Loucy (cell line): ENCODE data around the gene HOXB8.

Experiments
- EZH2phosphoT487 ChIP-seq: fragments of 200-600 bp; IDR thresholded peaks from 2 replicates; pipeline ENCODE4 v1.6.1; 2018; ENCODE audit warnings: antibody characterized with exemption, mild to moderate bottlenecking, moderate library complexity, borderline replicate concordance
- TF ChIP-seq, protein P1 (sequence below): fragments of 200-600 bp; sonication (generic); conservative IDR thresholded peaks from 2 replicates; pipeline ENCODE4 v1.5.1; 2014; ENCODE audit warnings: mild to moderate bottlenecking, antibody characterized with exemption, low read length

DNA sequence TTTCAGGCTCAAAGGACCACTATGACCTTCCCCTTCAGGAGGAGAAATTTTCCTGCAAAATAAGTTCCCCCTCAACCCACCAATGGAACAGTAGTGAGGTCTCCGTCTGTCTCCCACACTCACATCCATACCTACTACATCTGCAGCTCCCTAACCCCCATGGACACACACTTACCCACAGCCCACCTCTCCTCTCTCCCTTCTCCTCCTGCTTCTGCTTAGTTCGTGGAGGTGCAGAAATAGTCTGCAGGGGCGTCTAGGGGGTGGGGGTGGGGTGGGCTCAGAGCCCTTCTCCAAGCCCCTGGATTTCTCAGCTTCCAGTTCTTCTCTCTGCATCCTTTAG, 45.9 kb downstream of the HOXB8 start:
- TF ChIP-seq, protein P1, sequence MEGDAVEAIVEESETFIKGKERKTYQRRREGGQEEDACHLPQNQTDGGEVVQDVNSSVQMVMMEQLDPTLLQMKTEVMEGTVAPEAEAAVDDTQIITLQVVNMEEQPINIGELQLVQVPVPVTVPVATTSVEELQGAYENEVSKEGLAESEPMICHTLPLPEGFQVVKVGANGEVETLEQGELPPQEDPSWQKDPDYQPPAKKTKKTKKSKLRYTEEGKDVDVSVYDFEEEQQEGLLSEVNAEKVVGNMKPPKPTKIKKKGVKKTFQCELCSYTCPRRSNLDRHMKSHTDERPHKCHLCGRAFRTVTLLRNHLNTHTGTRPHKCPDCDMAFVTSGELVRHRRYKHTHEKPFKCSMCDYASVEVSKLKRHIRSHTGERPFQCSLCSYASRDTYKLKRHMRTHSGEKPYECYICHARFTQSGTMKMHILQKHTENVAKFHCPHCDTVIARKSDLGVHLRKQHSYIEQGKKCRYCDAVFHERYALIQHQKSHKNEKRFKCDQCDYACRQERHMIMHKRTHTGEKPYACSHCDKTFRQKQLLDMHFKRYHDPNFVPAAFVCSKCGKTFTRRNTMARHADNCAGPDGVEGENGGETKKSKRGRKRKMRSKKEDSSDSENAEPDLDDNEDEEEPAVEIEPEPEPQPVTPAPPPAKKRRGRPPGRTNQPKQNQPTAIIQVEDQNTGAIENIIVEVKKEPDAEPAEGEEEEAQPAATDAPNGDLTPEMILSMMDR: no peak
- no peak for TF ChIP-seq EZH2phosphoT487
